Endothelial cell of umbilical vein (primary cell): ENCODE data around the gene RNF144B. TPM values are rescaled to one million over a fixed set of nuclear protein-coding genes. Genes with fewer than 3 reads are reported as not detected.

Experiments used
- BruUV-seq: library from RNA; stranded (reverse); fragments of 400-500 nt; replicated peaks from 2 replicates; lab custom pipeline; 2021; lab: Mats Ljungman, UMichigan
- CTCF ChIA-PET: fragments of 300-600, 350-600 bp; sonication (Branson Sonifier 250); formaldehyde crosslinking; loops from one replicate; lab custom pipeline; 2021; ENCODE audit warnings: antibody characterized with exemption, inconsistent platforms; lab: Charles Lee
- POLR2A ChIA-PET: fragments of 300-600, 350-600 bp; sonication (Branson Sonifier 250); formaldehyde crosslinking; loops from one replicate; lab custom pipeline; 2021; ENCODE audit warnings: antibody characterized with exemption, inconsistent platforms; lab: Charles Lee
- DNase-seq: peaks from one replicate; pipeline ENCODE4 v3.0.0-alpha.2; 2011; ENCODE audit warnings: low read depth, low spot score
- FAIRE-seq: peaks from 2 replicates; lab custom pipeline; 2011; peaks lifted over from hg19 to GRCh38; lab: Jason Lieb, UNC
- H2AFZ ChIP-seq: 2 replicates; pipeline ENCODE4 v1.6.0; 2012; ENCODE audit warnings: low read depth, low read length, control low read depth, inconsistent platforms
- H3K27ac ChIP-seq: 2 replicates; pipeline ENCODE4 v1.5.1; 2011; ENCODE audit warnings: low read depth, mild to moderate bottlenecking, control low read depth, low read length, moderate library complexity; ENCODE audit not compliant: insufficient read depth
- H3K27me3 ChIP-seq, 2 experiments: 2 replicates each; pipeline versions ENCODE4 v1.6.0 to v1.6.1; 2011; ENCODE audit warnings: low read length in 2 of 2, mixed read lengths in 1 of 2; ENCODE audit not compliant: control insufficient read depth in 2 of 2, insufficient read depth in 2 of 2
- H3K36me3 ChIP-seq, 2 experiments: 2 replicates in 1 of 2; 3 replicates in 1 of 2; pipeline ENCODE4 v1.5.1; 2011; ENCODE audit warnings: low read length in 2 of 2, mild to moderate bottlenecking in 1 of 2, moderate library complexity in 1 of 2; ENCODE audit not compliant: control insufficient read depth in 2 of 2, insufficient read depth in 2 of 2; ENCODE audit errors: extremely low read depth in 1 of 2
- H3K4me1 ChIP-seq: 3 replicates; pipeline ENCODE4 v1.5.1; 2011; ENCODE audit warnings: mild to moderate bottlenecking, low read length; ENCODE audit not compliant: control insufficient read depth, insufficient read depth; ENCODE audit errors: extremely low read depth
- H3K4me2 ChIP-seq: 2 replicates; pipeline ENCODE4 v1.6.1; 2011; ENCODE audit warnings: low read length, control low read depth, mixed read lengths; ENCODE audit not compliant: insufficient read depth
- H3K4me3 ChIP-seq, 3 experiments: fragments of 200-600 bp in 1 of 3; sonication (generic), shearing (Covaris generic) in 1 of 3; replicated peaks in 1 of 3; 2 replicates each; pipeline ENCODE4 v1.5.1; 2011 to 2016; ENCODE audit warnings: control low read depth in 3 of 3, low read length in 3 of 3, mild to moderate bottlenecking in 2 of 3, inconsistent platforms in 1 of 3, low read depth in 1 of 3, moderate library complexity in 1 of 3; ENCODE audit not compliant: insufficient read depth in 1 of 3
- H3K79me2 ChIP-seq: 2 replicates; pipeline ENCODE4 v1.6.0; 2012; ENCODE audit warnings: low read length, inconsistent platforms; ENCODE audit not compliant: control insufficient read depth, insufficient read depth
- H3K9ac ChIP-seq: replicated peaks from 2 replicates; pipeline ENCODE3; 2011; ENCODE audit warnings: low read length, control low read depth; ENCODE audit not compliant: insufficient read depth; ENCODE audit errors: extremely low read depth
- H3K9me1 ChIP-seq: replicated peaks from 3 replicates; pipeline ENCODE4 v1.6.0; 2011; ENCODE audit warnings: mild to moderate bottlenecking, low read length; ENCODE audit not compliant: control insufficient read depth, insufficient read depth; ENCODE audit errors: extremely low read depth
- H3K9me3 ChIP-seq: replicated peaks from 2 replicates; pipeline ENCODE4 v1.5.1; 2012; ENCODE audit warnings: low read length, inconsistent platforms; ENCODE audit not compliant: control insufficient read depth, insufficient read depth
- H4K20me1 ChIP-seq: replicated peaks from 2 replicates; pipeline ENCODE3; 2011; ENCODE audit warnings: mild to moderate bottlenecking, low read length; ENCODE audit not compliant: control insufficient read depth, insufficient read depth; ENCODE audit errors: extremely low read depth
- CTCF ChIP-seq, 2 donors: IDR thresholded peaks; 1 replicate in 1 of 2; 2 replicates in 1 of 2; pipeline ENCODE4 v1.5.1; 2011; ENCODE audit warnings: low read length in 2 of 2, mild to moderate bottlenecking in 2 of 2, moderate library complexity in 2 of 2, control low read depth in 1 of 2, inconsistent platforms in 1 of 2, low read depth in 1 of 2; ENCODE audit not compliant: insufficient read depth in 1 of 2; ENCODE audit errors: extremely low read depth in 1 of 2
- EZH2 ChIP-seq: IDR thresholded peaks from 2 replicates; pipeline ENCODE4 v1.6.1; 2012; ENCODE audit warnings: borderline replicate concordance, low read depth, mild to moderate bottlenecking, moderate library complexity, low read length, inconsistent platforms; ENCODE audit not compliant: severe bottlenecking
- FOS ChIP-seq: IDR thresholded peaks from 2 replicates; pipeline ENCODE4 v1.6.1; 2011; ENCODE audit warnings: mild to moderate bottlenecking, low read length, moderate library complexity, borderline replicate concordance; ENCODE audit not compliant: insufficient read depth
- GATA2 ChIP-seq: IDR thresholded peaks from 2 replicates; pipeline ENCODE4 v1.7.0; 2011; ENCODE audit warnings: low read depth, mild to moderate bottlenecking, moderate library complexity, mixed read lengths, low read length; ENCODE audit not compliant: insufficient read length, insufficient read depth
- JUN ChIP-seq: IDR thresholded peaks from 2 replicates; pipeline ENCODE4 v1.6.1; 2011; ENCODE audit warnings: borderline replicate concordance, low read depth; ENCODE audit not compliant: insufficient read length, insufficient read depth
- MAX ChIP-seq: IDR thresholded peaks from 2 replicates; pipeline ENCODE4 v1.6.1; 2011; ENCODE audit not compliant: insufficient read depth, insufficient read length
- MYC ChIP-seq: IDR thresholded peaks from one replicate; pipeline ENCODE4 v1.6.1; 2011; ENCODE audit warnings: mild to moderate bottlenecking, low read depth, low read length
- POLR2A ChIP-seq: IDR thresholded peaks from 2 replicates; pipeline ENCODE4 v1.6.1; 2012; ENCODE audit warnings: low read depth, mild to moderate bottlenecking, control low read depth, low read length
- POLR2AphosphoS5 ChIP-seq: IDR thresholded peaks from 2 replicates; pipeline ENCODE4 v1.6.1; 2012; ENCODE audit warnings: low read depth, mild to moderate bottlenecking, control low read depth, low read length, moderate library complexity; ENCODE audit not compliant: insufficient read depth
- dilution Hi-C: fragments of 300-500 bp; cut with MboI; formaldehyde crosslinking; loops from one replicate; pipeline ENCODE4 v1.15.0; 2019; ENCODE audit warnings: low sequenced_read_pairs; ENCODE audit not compliant: extremely low pct_ligation_motif_present
- intact Hi-C: fragments of 100-400 bp; cut with micrococcal nuclease; formaldehyde crosslinking; loops from one replicate; pipeline ENCODE4 v1.10.0; 2022
- polyA plus RNA-seq, 4 experiments: library from polyadenylated mRNA; depleted of rRNA in 3 of 4; stranded (reverse) in 3 of 4; unstranded in 1 of 4; fragments of >200 nt; gene quantifications; 2 replicates each; pipeline versions ENCODE4 v1.2.1 to v1.2.3, GENCODE V29; 2011 to 2012; ENCODE audit warnings: missing spikeins in 1 of 4
- total RNA-seq: library from RNA; stranded (reverse); gene quantifications from 2 replicates; pipeline ENCODE4 v1.2.3, GENCODE V29; 2021

RNF144B gene
- total and polyA plus RNA-seq, 2 donors (not counting 3 experiments of a cell fraction or from before 2014, with no cell fraction given): 18.1 to 97.3 TPM

- no peak overlapping the region for H3K9ac ChIP-seq
Observed at GRCh38 chr6:18439581-18439980, 52.4 kb downstream of the RNF144B start.

More at GRCh38 chr6:18439581-18439980, 52.4 kb downstream of the RNF144B start:
- H2AFZ ChIP-seq: no peak overlapping the region
- CTCF ChIA-PET: interaction anchor here (1.0 to 1.4 kb wide), 2 partner anchors 10 to 49 kb away, joined by 3 to 4 read pairs; no protein-coding TSS in a partner anchor
- intact Hi-C loops: no loop called here
- H3K27ac ChIP-seq: no peak overlapping the region
- DNase-seq (no peak), FAIRE-seq (no peak)
- H3K4me2 ChIP-seq: no peak overlapping the region
- H3K36me3 ChIP-seq: peaks cover 2 to 12% of the 10 kb centered on the region in 2 experiments
- no peaks in the 10 kb centered on the region for H3K9me3 ChIP-seq
- no peaks in the 10 kb centered on the region for H3K27me3 ChIP-seq
- H4K20me1 ChIP-seq: peaks cover 5% of the 10 kb centered on the region
- POLR2A ChIA-PET: no interaction called here
- H3K4me3 ChIP-seq: no peak overlapping the region
- H3K4me1 ChIP-seq: peaks cover 6% of the 10 kb centered on the region
- dilution Hi-C loops: no loop called here
- BruUV-seq: no TSS peak
- TF ChIP-seq POLR2A: no peak
- TF ChIP-seq POLR2AphosphoS5: no peak
- TF ChIP-seq MYC: no peak
- no peak for TF ChIP-seq CTCF (IDR thresholded peaks at IDR 0.05; ENCODE audit: extremely low read depth in 1 of 2, insufficient read depth in 1 of 2, low read depth in 1 of 2, low read length in 2 of 2)
- no peak for TF ChIP-seq EZH2
- no peak for TF ChIP-seq GATA2
- TF ChIP-seq JUN: no peak
- no peak for TF ChIP-seq MAX
- TF ChIP-seq FOS: no peak
- peaks cover 59% of the 10 kb centered on the region for H3K79me2 ChIP-seq
- H3K9me1 ChIP-seq: no peaks in the 10 kb centered on the region
